NCI-H526 (cell line): Measurements from ENCODE around the gene ZNF79.
A peak's percentile ranks its signal among the peaks of the same experiment; 100 is the strongest.

Experiments
- DNase-seq, 2 experiments: peaks; one replicate each; lab custom pipeline; 2025; lab: John Stamatoyannopoulos, UW

ZNF79 gene

GRCh38 chr9:127428348-127428747 is 4.2 kb downstream of the ZNF79 start:
- DNase-seq, result no peak

- DNase-seq, result no peak
Observed at GRCh38 chr9:127430415-127430814, 6.2 kb downstream of the ZNF79 start.

- DNase-seq, result no peak
Observed at GRCh38 chr9:127437497-127438264, 13.5 kb downstream of the ZNF79 start.

GRCh38 chr9:127438394-127438793 is 14.2 kb downstream of the ZNF79 start:
- DNase-seq, result no peak

GRCh38 chr9:127444283-127444920 is 20.2 kb downstream of the ZNF79 start:
- DNase-seq, result no peak

- DNase-seq, result no peak
Observed at GRCh38 chr9:127444921-127445850, 21.0 kb downstream of the ZNF79 start.

- no peak for DNase-seq
Observed at GRCh38 chr9:127445851-127446712, 21.9 kb downstream of the ZNF79 start.

GRCh38 chr9:127446713-127447415 is 22.7 kb downstream of the ZNF79 start:
- no peak for DNase-seq

GRCh38 chr9:127447416-127448111 is 23.4 kb downstream of the ZNF79 start:
- DNase-seq, result no peak

- DNase-seq, result no peak
Observed at GRCh38 chr9:127448112-127448805, 24.1 kb downstream of the ZNF79 start.

- DNase-seq, result no peak
Observed at GRCh38 chr9:127449332-127449966, 25.3 kb downstream of the ZNF79 start.

GRCh38 chr9:127450243-127450760 is 26.1 kb downstream of the ZNF79 start:
- no peak for DNase-seq

- peak; percentile 84 to 93 for DNase-seq
Observed at GRCh38 chr9:127450830-127451607, 26.8 kb downstream of the ZNF79 start, which contains the start of the genes LRSAM1 and RPL12. TSS of gene LRSAM1 (plus strand) at chr9:127451510. CDS start at chr9:127454528, 3,018 bp downstream. TSS of gene RPL12 (minus strand) at chr9:127451406. CDS start at chr9:127451317, 89 bp downstream.

GRCh38 chr9:127451608-127451857 is 27.4 kb downstream of the ZNF79 start:
- no peak for DNase-seq

GRCh38 chr9:127451858-127452656 is 27.9 kb downstream of the ZNF79 start:
- DNase-seq, result peak; percentile 14 to 51

- no peak for DNase-seq
Observed at GRCh38 chr9:127452691-127453090, 28.5 kb downstream of the ZNF79 start.

GRCh38 chr9:127455324-127455992 is 31.3 kb downstream of the ZNF79 start:
- DNase-seq, result no peak
